ENCODE data around the gene ERN1. TPM values are rescaled to one million over a fixed set of nuclear protein-coding genes. Genes with fewer than 3 reads are reported as not detected.

The ERN1 gene
- total RNA-seq, 1 experiment from 2014 or later = 8.0 TPM

- no peaks in the 10 kb centered on the region for H3K4me1 ChIP-seq (ENCODE audit: insufficient read depth, low read length, poor library complexity, severe bottlenecking)
- CTCF ChIA-PET = no interaction called here
- no TSS peak for BruUV-seq (replicated peaks)
- no peak overlapping the region for H3K27ac ChIP-seq (ENCODE audit: low read depth, low read length, poor library complexity, severe bottlenecking)
- no peaks in the 10 kb centered on the region for H3K27me3 ChIP-seq (replicated peaks; ENCODE audit: insufficient read depth, low read depth, low read length, poor library complexity)
- POLR2A ChIA-PET (ENCODE audit: low non-redundant PET) = no interaction called here
- no peak for TF ChIP-seq EZH2 (IDR thresholded peaks at IDR 0.05; ENCODE audit: borderline replicate concordance, low read depth, low read length, poor library complexity, severe bottlenecking)
- no peak for TF ChIP-seq CTCF (conservative IDR thresholded peaks at IDR 0.05; ENCODE audit: low read depth, low read length)
- H3K36me3 ChIP-seq (ENCODE audit: insufficient read depth, low read length, poor library complexity, severe bottlenecking) = no peaks in the 10 kb centered on the region
- H3K4me3 ChIP-seq (ENCODE audit: low read depth, low read length, poor library complexity, severe bottlenecking) = no peak overlapping the region
- DNase-seq (ENCODE audit: low spot score) = no peak
- intact Hi-C loops (cut with micrococcal nuclease; ENCODE audit: unreplicated experiment) = no loop called here
- H3K9me3 ChIP-seq (ENCODE audit: low read depth, low read length, poor library complexity, severe bottlenecking) = no peaks in the 10 kb centered on the region
Measured at GRCh38 chr17:64094412-64094811, 35.5 kb downstream of the ERN1 start.

DNA sequence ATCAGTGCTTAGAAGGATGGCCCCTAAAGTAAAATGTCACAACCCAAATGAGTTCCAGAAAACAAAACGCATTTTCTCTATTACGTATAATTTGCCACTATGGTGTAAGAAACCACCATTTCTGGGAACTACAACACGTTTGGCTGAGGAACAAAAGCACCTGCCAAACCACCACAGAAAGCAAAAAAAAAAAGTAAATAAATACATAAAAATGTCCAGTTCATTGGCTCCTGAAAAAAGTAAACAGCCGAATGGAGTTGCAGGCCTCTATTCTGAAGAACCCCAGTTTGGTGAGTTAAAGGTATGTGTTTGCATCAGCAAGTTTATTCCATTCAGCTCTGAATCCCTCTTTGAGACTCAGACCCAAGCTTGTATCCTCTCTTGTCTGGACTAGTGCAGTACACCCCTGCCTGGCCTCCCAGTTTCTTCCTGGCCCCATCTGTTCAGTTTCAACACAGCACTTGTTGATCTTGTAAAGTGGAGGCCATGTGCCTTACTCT lies 36.9 kb downstream of the ERN1 start:
- intact Hi-C loops (cut with micrococcal nuclease; ENCODE audit: unreplicated experiment) = no loop called here
- no peaks in the 10 kb centered on the region for H3K9me3 ChIP-seq (ENCODE audit: low read depth, low read length, poor library complexity, severe bottlenecking)
- H3K27ac ChIP-seq (ENCODE audit: low read depth, low read length, poor library complexity, severe bottlenecking) = no peak overlapping the region
- no peak overlapping the region for H3K4me3 ChIP-seq (ENCODE audit: low read depth, low read length, poor library complexity, severe bottlenecking)
- no peak for TF ChIP-seq CTCF (conservative IDR thresholded peaks at IDR 0.05; ENCODE audit: low read depth, low read length)
- no peak for TF ChIP-seq EZH2 (IDR thresholded peaks at IDR 0.05; ENCODE audit: borderline replicate concordance, low read depth, low read length, poor library complexity, severe bottlenecking)
- no peaks in the 10 kb centered on the region for H3K4me1 ChIP-seq (ENCODE audit: insufficient read depth, low read length, poor library complexity, severe bottlenecking)
- DNase-seq (ENCODE audit: low spot score) = no peak
- no TSS peak for BruUV-seq (replicated peaks)
- H3K36me3 ChIP-seq (ENCODE audit: insufficient read depth, low read length, poor library complexity, severe bottlenecking) = no peaks in the 10 kb centered on the region
- ChIA-PET CTCF (no interaction called here), POLR2A (ENCODE audit: low non-redundant PET) (no interaction called here)
- H3K27me3 ChIP-seq (replicated peaks; ENCODE audit: insufficient read depth, low read depth, low read length, poor library complexity) = no peaks in the 10 kb centered on the region

DNA sequence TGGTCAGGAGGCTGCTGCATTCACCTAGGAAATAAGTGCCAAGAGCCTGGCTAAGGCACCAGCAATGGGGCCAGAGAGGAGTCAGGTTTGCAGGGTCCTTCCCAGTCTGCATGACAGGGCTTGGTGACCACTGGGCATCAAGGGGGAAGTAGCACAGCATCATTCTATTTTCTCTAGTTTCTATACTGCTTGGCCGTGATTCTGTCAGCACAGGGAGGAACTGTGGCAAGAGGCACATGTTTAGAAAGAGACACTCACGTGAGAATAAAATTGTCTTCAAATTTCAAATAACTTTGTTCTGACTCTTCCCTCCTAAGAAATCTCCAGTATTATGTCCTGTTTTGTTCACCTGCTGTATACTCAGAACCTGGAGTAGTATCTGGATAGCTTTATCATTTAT lies 37.8 kb downstream of the ERN1 start:
- no TSS peak for BruUV-seq (replicated peaks)
- POLR2A ChIA-PET (ENCODE audit: low non-redundant PET) = no interaction called here
- no peaks in the 10 kb centered on the region for H3K36me3 ChIP-seq (ENCODE audit: insufficient read depth, low read length, poor library complexity, severe bottlenecking)
- H3K4me1 ChIP-seq (ENCODE audit: insufficient read depth, low read length, poor library complexity, severe bottlenecking) = no peaks in the 10 kb centered on the region
- H3K4me3 ChIP-seq (ENCODE audit: low read depth, low read length, poor library complexity, severe bottlenecking) = no peak overlapping the region
- DNase-seq (ENCODE audit: low spot score) = no peak
- CTCF ChIA-PET = no interaction called here
- TF ChIP-seq CTCF (conservative IDR thresholded peaks at IDR 0.05; ENCODE audit: low read depth, low read length) (no peak), EZH2 (IDR thresholded peaks at IDR 0.05; ENCODE audit: borderline replicate concordance, low read depth, low read length, poor library complexity, severe bottlenecking) (no peak)
- no peaks in the 10 kb centered on the region for H3K9me3 ChIP-seq (ENCODE audit: low read depth, low read length, poor library complexity, severe bottlenecking)
- H3K27ac ChIP-seq (ENCODE audit: low read depth, low read length, poor library complexity, severe bottlenecking) = no peak overlapping the region
- intact Hi-C loops (cut with micrococcal nuclease; ENCODE audit: unreplicated experiment) = no loop called here
- H3K27me3 ChIP-seq (replicated peaks; ENCODE audit: insufficient read depth, low read depth, low read length, poor library complexity) = no peaks in the 10 kb centered on the region
